K562 (cell line): ENCODE results near the gene CD9. TPM values are rescaled to one million over a fixed set of nuclear protein-coding genes. Genes with fewer than 3 reads are reported as not detected.

Source experiments
- CBX8 ChIP-seq: fragments of 200-600 bp; sonication (generic); IDR thresholded peaks from 2 replicates; pipeline ENCODE4 v1.6.1; 2012; ENCODE audit warnings: borderline replicate concordance, mixed run types, low read depth, mild to moderate bottlenecking, moderate library complexity, mixed read lengths, low read length, control low read depth, inconsistent platforms; ENCODE audit not compliant: poor library complexity, severe bottlenecking; ENCODE audit errors: extremely low read depth
- CHD2 ChIP-seq: IDR thresholded peaks from 2 replicates; pipeline ENCODE4 v1.6.1; 2011; ENCODE audit warnings: low read depth, low read length
- GTF3C2 ChIP-seq: IDR thresholded peaks from 3 replicates; pipeline ENCODE4 v1.6.1; 2011; ENCODE audit warnings: borderline replicate concordance, mild to moderate bottlenecking, moderate library complexity; ENCODE audit not compliant: insufficient read length; ENCODE audit errors: extremely low read depth
- POLR2AphosphoS2 ChIP-seq: IDR thresholded peaks from 2 replicates; pipeline ENCODE4 v1.6.1; 2012; ENCODE audit warnings: low read length, improper control_type of control experiment
- ZNF174 ChIP-seq: fragments of 250-450 bp; sonication (Bioruptor Pico); IDR thresholded peaks from 2 replicates; pipeline ENCODE4 v1.4.0; 2020; ENCODE audit warnings: mild to moderate bottlenecking
- ZNF561 ChIP-seq: fragments of 450-650 bp; formaldehyde crosslinking; conservative IDR thresholded peaks from 2 replicates; pipeline ENCODE4 v1.4.0; 2020; ENCODE audit warnings: mild to moderate bottlenecking, moderate library complexity
- ZNF592 ChIP-seq: fragments of 450-650 bp; IDR thresholded peaks from 2 replicates; pipeline ENCODE4 v1.6.1; 2017; ENCODE audit warnings: antibody characterized with exemption, mild to moderate bottlenecking
- ZNF785 ChIP-seq: fragments of 250-450 bp; sonication (Bioruptor Pico); IDR thresholded peaks from 2 replicates; pipeline ENCODE4 v1.4.0; 2020; ENCODE audit warnings: mild to moderate bottlenecking
- polyA plus RNA-seq, 8 experiments: library from polyadenylated mRNA; depleted of rRNA in 4 of 8; stranded (reverse) in 5 of 8; unstranded in 3 of 8; fragments of >200 nt; fragmentation: Nextera tagmentation in 2 of 8; fragmentation: Illumina TruSeq in 1 of 8; extraction: Ambion mirVana in 2 of 8; extraction: Trizol in 1 of 8; gene quantifications; 2 replicates each; pipeline versions ENCODE4 v1.2.1 to v1.2.3, GENCODE V29; 2011 to 2014; ENCODE audit warnings: inconsistent platforms in 1 of 8, missing spikeins in 1 of 8
- total RNA-seq, 7 experiments: library from RNA; depleted of rRNA in 6 of 7; stranded (reverse); fragments of >200 nt in 6 of 7; fragmentation: Illumina TruSeq in 2 of 7; extraction: Trizol in 2 of 7; gene quantifications; 2 replicates each; pipeline versions ENCODE4 v1.2.1 to v1.2.3, GENCODE V29; 2011 to 2021; ENCODE audit warnings: low replicate concordance in 1 of 7

CD9 gene
- total and polyA plus RNA-seq, 9 of the 15 experiments (the other 6 are each of a cell fraction or from before 2014, with no cell fraction given), result 0.43 to 5.6 (median 0.62) TPM

- TF ChIP-seq GTF3C2 (no peak), CHD2 (no peak), ZNF785 (no peak), CBX8 (no peak), POLR2AphosphoS2 (no peak), ZNF561 (no peak), ZNF592 (no peak), ZNF174 (no peak)
- TF ChIP-seq, all 486 proteins: peak for 0
These were observed 25.4 kb downstream of the CD9 start (continued) for GRCh38 chr12:6225630-6226001.
